GM21390 (cell line): ENCODE data around the gene CTNND1.

Experiments
- ATAC-seq: cut with Tn5 transposase; IDR thresholded peaks from one replicate; pipeline ENCODE4 v1.9.1; 2021; ENCODE audit not compliant: unreplicated experiment

CTNND1 gene

GRCh38 chr11:57868491-57868890 is 106.9 kb downstream of the CTNND1 start:
- no peak for ATAC-seq
